Stimulated activated CD4-positive, alpha-beta T cell treated with anti-CD3 and anti-CD28 coated beads, Interleukin-12 subunit alpha, Interleukin-12 subunit beta, amount 100 ng/mL, for 4 hours (primary cell): ENCODE results near the gene AP3S2.
"Not testable (repeated sequence)": the region's sequence is repeated elsewhere in the genome, so short reads cannot be mapped to it uniquely, and the experiment has no call there.

ENCODE experiments used
- DNase-seq: peaks from one replicate; pipeline ENCODE4 v3.0.0-alpha.2; 2020

Gene AP3S2

DNA sequence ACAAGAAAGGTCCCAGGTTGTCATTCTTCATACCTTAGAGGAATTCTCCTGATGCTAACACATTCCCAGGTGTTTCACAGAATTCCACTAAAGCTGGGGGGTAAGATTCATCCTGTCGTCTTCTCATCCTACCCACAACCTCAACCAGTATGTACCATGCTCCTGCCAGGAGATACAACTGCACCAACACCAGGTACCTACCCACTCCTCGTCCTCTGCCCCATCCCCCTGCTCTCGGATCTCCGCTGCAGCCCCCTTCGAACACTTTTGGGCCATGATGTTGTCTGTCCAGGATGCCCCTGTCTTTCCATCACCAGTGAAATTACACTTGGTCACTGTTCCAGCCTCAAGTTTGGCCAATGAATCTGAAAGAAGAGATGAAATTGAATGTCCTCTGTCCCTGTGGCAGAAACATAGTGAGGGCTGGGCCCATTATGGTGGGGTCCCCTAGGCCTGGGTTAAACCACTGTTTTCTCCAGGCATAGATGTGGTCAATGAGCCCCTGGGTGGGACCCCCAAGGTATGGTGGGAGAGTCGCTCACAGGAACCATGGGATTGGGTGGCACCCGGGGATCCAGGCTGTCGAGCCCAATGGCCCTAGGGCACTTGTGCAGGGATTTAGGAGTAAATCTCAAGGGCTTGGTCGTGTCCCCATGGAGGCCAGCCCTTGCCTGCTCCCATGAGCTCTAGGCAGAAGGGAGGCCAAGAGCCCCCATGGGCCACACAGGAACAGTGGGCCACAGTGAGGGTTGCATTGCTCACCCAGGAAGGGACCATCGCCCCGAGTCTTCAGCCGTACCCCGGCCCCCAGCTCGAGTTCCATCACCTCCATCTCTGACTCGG lies 9.4 kb upstream of the AP3S2 start:
- DNase-seq, result no peak

DNA sequence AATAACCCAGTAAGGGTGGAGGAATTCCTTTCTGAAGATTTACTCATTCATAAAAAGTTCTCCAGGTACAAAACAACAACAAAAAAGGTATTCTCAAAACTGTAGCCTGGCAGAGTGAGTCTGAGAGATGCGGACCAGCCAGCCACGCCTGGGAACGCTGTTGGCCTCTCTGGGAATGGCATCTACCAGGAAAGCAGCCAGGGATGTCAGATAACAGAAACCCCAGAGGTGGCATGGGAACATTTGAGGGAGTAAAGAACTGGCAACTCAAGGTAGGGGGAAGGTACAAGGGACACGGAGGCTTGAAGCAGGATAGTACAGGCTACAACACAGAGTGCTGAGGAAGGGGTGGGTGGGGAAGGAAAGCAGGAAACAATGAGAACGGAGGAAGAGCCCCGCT lies 7.1 kb upstream of the AP3S2 start:
- DNase-seq, result no peak

DNA sequence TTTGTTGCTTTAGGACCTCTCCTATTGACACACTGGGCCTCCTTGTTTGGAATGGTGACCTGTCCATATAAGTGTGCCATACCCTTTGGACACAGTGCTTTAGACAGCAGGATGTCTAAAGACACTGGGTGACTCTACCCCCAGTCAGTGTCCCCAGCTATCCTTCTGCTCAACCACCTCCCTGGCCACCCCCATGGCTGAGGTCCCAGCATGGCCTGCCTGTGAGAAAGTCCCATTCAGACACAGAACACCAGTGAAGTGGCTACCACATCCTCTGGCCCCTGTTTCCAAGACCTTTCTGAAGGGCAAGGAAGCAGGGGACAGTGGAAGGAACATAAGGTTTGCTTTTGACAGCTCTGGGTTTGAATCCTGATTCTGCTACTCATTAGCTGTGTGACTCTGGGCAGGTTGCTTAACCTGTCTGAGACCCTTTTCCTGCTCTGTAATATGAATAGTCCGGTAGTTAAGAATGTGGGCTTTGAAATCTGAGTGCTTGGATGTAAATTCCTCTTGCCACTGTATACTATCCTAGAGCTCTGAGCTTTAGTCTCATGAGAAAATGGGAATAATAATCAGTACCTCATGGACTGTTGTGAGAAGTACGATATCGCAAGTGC lies 6.3 kb upstream of the AP3S2 start:
- no peak for DNase-seq

DNA sequence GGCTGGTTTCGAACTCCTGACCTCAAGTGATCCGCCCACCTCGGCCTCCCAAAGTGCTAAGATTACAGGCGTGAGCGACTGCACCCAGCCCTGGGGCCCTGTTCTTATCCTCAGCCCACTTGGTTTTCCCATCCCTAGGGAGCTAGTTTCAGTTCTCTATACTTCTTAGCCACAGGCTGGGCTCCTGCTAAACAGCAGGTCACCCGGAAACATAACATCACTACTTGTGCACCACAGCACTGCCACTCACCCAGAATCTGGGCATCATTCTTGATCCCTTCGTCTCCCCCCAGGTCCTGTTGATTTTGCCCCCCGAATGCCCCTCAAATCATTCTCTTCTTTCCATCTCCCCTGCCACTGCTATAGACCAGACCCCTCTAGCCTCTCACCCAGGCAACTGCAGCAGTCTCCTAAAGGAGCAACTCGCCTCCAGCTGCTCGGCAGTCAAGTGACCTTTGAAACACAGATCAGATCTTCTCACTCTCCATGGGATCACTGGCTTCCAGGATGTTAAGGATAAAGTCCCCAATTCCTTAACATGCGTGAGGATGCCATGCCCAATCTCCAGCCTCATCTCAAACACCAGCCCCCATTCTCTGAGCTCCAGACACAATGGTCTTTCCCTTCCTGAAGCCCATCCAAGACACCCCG lies 5.6 kb upstream of the AP3S2 start:
- DNase-seq, result no peak

DNA sequence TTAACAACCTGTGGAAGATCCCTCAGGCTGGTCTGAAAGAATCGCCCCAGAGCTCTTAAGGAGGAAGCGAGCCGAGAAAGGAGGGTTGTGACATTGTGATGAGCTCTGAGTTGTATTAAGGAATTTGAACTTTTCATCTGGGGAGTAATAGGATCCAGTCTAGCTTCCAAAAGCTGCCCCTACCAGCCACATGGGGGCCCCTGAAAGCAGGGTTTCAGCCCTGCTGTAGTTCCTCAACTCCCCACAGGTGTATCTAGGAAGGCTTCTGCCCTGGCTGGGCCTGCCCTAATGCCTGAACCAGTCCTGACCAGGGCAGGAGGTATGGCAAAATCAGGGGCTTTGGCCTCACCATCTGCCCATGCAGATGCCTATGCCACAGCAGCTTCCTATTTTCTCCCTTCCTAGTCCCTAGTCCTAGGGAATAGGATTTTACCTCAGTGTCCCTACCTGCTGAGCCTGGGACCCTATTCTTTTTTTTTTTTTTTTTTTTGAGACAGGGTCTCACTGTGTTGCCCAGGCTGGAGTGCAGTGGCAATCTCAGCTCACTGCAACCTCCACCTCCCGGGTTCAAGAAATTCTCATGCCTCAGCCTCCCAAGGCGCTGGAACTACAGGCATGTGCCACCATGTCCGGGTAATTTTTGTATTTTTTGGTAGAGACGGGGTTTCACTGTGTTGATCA lies 5.0 kb upstream of the AP3S2 start:
- DNase-seq, result peak; percentile 28

DNA sequence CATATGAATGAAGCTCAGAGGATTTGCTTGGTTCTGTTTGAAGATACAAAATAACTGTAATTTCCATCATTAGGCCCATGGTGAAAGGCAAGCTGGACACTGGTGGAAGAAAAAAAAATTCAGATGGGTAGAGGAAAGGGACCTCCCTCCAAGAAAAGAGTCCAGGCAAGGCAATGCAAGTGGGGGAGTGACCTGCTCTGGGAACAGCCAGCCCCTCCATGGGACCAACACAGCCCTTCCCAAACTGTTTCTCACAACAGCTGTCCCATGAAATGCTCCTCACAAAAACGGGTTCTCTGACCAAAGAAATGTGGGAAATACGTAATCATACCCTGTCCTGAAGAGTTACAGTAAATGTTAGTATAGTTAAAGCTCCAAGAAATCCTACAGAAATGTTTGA lies 4.4 kb upstream of the AP3S2 start:
- no peak for DNase-seq

DNA sequence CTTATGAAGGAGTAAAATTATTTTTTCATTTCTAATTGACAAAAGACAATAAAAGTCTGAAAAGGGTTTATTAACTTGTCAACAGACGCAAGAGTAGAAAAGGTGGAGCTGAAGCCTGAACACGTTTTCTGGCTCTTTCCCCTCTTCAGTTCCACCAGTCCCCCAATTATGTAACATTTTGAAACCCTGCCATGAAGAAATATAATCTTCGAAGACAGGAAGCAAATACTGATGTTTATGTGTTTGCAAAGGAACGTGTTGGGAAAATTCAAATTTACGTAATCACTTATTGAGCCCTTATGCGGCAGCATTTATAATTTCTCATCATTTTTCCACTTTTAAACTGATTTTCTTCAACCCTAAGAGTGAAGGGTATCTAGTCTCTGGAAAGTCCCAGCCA lies 767 bp downstream of the AP3S2 start:
- DNase-seq, result no peak

DNA sequence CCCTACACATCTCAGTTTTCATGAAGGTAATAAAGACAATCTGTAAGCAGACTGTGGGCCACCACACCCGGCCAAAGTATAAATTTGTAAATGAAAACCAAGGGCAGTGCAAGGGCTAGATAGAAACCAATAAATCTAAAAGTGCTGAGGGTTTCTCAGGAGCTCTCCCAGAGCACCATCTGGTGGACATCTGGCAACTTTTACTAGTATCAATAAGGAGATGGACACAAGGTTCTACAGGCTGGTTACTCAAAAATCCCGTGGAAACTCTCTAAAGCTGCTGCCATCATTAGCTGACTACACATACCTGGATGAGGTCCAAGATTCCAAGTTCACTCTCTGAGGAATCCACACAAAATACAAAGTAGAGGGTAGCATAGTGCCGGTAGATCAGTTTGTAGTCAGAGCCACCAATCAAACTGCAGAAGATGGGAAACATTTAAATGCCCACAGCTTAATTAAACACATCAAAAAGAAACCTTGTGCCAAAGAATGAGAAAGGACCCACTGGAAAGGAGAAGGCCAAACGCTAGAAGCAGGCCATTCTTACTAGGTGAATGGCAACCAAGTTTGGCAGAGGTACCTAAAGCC lies 5.5 kb downstream of the AP3S2 start:
- no peak for DNase-seq

DNA sequence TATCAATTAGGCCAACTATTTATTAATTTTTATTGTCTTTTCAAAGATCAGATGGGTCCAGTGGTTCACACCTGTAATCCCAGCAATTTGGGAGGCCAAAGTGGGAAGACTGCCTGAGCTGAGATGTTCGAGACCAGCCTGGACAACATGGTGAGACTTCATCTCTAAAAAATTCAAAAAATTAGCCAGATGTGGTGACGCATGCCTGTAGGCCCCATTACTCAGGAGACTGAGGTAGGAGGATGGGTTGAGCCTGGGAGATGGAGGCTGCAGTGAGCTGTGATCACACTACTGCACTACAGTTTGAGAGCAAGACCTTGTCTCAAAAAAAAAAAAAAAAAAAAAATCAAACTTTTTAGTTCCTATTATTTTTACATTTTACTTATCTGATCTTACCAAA lies 8.2 kb downstream of the AP3S2 start:
- no peak for DNase-seq

DNA sequence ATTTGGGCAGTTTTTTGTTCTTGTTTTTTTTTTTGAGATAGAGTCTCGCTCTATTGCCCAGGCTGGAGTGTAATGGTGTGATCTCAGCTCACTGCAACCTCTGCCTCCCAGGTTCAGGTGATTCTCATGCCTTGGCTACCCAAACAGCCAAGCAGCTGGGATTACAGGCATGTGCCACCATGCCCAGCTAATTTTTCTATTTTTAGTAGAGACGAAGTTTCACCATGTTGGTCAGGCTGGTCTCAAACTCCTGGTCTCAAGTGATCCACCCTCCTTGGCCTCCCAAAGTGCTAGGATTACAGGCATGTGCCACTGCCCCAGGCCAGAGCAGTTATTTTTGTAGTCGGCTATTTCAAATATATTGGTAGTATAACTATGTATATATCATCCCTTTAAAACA lies 8.6 kb downstream of the AP3S2 start:
- not testable (repeated sequence) for DNase-seq

DNA sequence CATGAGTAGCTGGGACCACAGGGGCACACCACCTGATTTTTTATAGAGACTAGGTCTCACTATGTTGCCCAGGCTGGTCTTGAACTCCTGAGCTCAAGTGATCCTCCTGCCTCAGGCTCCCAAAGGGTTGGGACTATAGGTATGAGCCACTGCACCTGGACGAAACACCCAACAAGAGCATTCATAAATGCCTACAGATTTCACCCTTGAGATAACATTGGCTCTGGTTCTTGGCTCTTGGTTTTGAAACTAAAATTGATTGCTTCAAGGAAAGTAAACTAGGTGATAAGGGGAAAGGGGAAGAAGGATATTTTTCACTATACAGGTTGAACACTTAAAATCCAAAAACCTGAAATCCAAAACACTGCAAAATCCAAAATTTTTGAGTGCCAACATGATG lies 10.3 kb downstream of the AP3S2 start:
- DNase-seq, result no peak

DNA sequence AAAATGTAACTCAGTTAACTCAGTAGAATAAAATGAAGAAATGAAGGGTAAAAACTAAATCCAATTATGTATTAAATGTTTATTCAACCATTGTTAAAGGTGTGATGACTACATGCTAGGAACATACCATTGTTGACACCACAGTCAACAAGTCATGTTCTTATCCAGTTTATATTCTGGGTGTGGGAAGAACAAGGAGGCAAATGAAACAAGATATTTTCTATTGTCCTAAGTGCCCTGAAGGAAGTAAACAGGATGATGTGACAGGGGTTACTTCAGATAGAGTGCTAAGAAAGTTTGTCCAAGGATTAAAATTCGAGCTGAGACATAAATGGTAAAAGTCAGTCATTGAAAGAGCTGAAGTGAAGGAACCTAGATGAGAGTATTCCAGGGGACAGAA lies 13.1 kb downstream of the AP3S2 start:
- no peak for DNase-seq

DNA sequence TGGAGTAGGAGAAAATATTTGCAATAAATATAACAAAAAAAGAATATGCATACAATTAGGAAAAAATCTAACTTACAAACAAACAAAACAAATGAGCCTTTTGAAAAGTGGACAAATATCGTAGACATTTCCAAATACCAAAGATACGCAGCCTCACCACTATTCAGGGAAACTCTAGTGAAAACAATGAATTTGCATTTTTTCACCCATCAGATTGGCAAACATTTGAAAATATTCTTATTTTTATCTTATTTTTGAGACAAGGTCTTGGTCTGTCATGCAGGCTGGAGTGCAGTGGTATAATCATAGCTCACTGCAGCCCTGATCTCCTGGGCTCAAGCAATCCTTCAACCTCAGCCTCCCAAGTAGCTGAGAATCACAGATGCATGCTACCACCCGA lies 15.5 kb downstream of the AP3S2 start:
- DNase-seq, result no peak

DNA sequence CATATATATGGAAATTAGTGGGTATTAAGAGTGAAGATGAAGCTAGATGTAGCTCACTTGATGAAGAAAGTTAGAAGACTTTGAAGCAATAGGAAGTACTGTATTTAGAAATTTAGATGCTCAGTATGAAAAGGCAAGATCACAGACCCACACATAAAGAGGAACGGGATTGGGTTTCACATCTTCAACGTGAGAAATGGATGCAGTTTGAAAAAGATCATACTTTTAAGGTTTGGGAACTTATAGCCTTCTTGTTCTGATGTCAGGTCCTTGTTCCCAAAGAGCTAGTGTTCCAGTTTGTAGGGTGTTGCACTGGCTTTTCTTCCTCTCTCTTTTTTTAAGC lies 16.7 kb downstream of the AP3S2 start:
- DNase-seq, result no peak

DNA sequence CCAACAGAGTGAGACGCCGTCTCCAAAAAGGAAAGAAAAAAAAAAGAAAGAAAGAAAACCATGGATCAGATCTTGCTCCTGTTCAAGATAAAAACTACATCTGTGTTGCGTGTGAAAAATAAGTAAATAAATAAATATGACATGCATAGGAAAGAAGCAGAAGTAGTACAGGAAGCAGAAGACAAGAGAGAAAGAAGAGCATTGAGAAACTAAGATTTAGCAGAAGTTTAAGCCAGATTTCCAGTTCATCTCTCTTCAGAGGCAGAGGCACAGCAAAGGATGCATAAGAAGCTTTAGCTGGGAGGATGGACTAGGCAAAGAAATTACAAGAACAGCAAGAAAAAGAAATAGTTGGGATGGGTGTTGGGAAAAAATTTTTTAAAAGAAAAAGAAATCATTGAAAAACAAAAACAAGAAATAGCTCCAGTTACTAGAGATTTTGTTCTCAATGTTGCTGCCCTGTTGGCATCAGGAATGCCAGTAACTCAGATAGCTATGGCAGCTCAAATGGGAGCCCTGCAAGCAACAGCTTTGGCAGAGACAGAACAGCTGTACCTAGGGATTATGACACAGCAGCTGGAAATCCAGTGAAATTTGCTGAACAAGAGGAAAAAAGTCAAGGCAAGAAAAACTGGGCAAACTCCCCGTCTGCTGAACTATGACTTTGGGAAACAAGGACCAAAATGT lies 17.3 kb downstream of the AP3S2 start:
- no peak for DNase-seq

DNA sequence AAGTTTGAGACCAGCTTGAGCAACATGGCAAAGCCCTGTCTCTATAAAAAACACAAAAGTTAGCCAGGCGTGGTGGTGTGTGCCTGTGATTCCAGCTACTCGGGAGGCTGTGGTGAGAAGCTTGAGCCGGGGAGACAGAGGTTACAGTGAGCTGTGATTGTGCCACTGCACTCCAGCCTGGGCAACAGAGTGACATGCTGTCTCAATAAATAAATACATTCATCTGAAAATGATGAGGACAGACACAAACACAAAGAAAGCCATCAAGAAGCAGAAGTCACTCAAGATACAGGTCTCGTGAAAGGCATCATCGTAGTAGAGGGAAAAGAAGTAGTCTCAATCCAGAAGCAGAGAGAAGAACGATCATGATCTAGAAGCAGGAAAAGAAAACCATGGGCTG lies 18.1 kb downstream of the AP3S2 start:
- no peak for DNase-seq

DNA sequence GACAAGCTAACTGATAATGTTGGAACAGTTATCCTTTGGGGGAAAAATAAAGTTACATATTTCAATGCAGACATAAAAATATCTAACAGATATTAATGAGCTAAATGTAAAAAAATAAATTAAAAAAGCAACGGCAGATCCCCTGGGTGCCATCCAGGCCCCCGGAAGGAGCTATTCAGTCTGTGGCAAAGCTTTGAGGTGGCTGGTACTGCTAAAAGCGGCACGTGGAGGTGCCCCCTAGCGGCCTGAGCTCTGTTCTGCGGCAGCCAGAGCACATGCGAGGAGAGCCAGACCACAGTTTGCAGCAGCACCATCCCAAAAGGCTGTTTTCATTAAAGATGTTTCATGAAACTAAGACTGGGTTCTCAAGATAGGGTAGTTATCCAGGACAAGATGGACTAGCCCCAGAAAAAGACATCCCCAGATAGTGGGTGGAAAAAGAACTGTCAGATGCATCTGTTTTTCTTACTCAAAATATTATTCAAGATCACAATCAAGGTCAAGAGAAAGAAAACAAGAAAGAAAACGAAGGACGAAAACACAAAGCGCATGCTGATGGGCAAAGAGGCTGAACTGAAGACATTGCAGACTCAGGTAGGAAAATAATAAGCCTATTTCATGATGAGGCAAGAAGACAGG lies 18.7 kb downstream of the AP3S2 start:
- peak; percentile 81 for DNase-seq

DNA sequence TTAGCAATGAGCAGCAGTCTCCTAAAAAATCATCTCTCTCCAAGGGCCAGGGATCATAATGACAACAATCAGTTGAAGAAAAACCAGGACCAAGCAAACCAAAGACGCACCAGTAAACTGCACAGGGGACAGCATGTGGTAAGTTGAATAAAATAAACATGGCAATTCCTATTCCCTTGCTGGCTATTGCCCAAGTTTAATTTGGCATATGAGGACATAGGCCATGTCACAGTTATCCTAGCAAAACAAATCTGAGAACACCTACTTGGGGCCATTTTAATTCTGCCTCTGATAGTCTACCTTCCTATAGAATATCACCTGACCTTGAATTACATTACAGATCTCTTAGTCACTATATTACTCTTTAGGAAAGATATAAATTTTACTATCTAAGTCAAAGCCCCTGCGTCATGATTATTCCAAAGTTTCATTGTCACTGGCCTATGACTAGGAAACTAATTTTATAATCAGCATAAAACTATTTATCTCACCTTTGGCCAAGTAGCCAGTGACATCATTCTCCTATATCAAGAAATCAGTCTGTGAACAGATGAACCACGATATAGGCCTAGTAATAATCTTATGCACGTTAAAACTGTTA lies 23.0 kb downstream of the AP3S2 start:
- no peak for DNase-seq

DNA sequence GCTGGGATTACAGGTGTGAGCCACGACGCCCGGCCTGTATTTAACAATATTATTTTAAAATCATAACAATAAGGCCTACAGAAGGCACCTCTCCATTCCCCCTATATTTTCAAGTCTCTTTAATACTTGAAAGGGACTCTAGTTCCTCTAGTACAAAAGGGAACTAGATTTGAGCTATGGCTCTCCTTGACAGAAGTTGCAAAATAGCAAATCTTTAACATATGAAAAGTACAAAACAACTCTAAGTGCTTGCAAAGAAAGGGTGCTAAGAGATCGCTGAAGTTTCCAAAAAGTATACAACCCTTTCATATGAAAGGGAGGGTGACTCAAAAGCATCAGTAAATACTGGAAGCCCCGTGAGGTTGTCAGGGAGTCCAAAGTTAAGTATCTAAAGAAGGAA lies 23.8 kb downstream of the AP3S2 start:
- no peak for DNase-seq

DNA sequence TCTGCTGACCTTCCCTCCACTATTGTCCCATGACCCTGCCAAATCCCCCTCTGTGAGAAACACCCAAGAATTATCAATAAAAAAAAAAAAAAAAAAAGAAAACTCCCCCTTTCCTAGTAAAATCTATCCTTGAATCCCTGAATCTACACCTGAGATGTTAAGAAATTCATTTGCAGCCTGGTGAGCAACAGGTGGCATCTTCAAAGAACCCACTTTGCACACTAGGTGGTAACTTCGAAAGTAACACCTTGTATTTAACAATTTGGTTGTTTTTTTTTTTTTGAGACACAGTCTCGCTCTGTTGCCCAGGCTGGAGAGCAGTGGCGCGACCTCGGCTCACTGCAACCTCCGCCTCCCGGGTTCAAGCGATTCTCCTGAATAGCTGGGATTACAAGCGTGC lies 24.3 kb downstream of the AP3S2 start:
- not testable (repeated sequence) for DNase-seq

DNA sequence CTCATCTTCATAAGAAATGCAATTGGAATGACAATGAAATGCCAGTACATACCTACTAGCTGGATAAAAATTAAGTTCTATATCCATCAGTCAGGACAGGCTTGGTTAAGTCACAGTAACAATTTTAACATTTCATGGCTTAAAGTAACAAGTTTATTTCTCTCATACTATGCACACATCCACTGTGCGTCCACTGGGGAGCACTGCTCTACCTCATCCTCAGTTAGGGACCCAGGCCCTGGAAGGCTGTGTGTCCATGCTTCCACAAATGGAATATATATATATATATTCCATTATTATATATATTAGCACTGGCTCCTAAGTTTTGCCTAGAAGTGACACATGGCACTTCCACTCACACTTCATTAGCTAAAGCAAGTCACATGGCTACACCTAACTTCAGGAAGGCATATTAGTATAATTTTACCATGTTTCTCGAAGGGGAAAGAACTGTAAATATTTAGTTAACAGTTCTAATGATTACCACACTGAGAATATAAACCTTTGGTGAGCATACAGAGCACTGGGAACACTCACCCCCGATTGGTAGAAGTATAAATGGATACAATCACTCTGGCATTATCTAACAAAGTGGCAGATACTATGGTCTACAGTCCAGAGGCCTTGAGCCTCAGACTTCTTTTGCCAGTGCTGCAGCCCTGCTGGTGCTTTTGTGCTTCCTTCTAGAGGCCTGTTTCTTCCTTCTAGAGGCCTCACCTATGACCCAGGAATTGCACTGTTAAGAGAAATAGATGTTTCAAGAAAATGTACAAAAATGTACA lies 28.6 kb downstream of the AP3S2 start:
- DNase-seq, result no peak
